ENCODE measurements around the gene THBS2.
"Not testable (repeated sequence)": the region's sequence is repeated elsewhere in the genome, so short reads cannot be mapped to it uniquely, and the experiment has no call there.

The THBS2 gene

DNA sequence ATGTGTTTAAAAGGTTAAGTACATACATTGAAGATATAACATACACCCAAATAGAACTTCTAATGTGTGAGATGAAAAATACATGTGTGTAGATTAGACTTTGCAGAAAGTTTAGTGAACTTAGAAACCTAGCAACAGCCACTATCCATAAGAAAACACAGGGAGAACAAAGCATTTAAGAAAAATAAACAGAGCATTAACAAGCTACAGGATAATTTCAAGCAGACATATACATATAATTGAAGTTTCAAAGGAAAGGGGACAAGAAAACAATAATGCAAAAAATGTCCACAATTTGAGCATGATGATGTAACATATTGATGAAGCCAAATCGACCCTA is 18.2 kb upstream of the THBS2 start:
- DNase-seq (ENCODE audit: low read depth in 2 of 2) = no peak

- DNase-seq (ENCODE audit: low read depth in 2 of 2) = no peak
Measured at GRCh38 chr6:169271158-169271876, 17.7 kb upstream of the THBS2 start.

GRCh38 chr6:169270077-169270380 is 16.4 kb upstream of the THBS2 start:
- not testable (repeated sequence) for DNase-seq (ENCODE audit: low read depth in 2 of 2)

- DNase-seq (ENCODE audit: low read depth in 2 of 2) = no peak
Measured at GRCh38 chr6:169269180-169270076, 15.8 kb upstream of the THBS2 start.

DNA sequence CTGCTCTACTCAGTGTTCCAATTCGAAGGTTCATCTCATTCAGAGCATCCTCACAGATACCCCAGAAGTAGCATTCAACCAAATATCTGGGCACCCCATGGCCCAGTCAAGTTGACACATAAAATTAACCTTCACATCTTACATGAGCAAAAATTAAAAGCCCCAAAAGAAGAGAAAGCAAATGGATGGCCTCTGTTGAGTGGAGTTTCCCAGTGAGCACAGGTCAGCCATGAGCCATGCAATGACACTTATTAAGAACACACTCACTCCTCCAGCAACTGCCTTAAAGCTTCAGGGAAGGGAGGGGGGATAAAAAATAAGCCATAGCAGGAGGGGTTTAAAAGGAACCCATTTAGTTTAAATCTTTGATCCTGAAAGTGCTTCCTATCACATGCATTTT is 14.6 kb upstream of the THBS2 start:
- no peak for DNase-seq (ENCODE audit: low read depth in 2 of 2)

- no peak for DNase-seq (ENCODE audit: low read depth in 2 of 2)
Measured at GRCh38 chr6:169266746-169267591, 13.3 kb upstream of the THBS2 start.

GRCh38 chr6:169266261-169266660 is 12.6 kb upstream of the THBS2 start:
- DNase-seq (ENCODE audit: low read depth in 2 of 2) = no peak

DNA sequence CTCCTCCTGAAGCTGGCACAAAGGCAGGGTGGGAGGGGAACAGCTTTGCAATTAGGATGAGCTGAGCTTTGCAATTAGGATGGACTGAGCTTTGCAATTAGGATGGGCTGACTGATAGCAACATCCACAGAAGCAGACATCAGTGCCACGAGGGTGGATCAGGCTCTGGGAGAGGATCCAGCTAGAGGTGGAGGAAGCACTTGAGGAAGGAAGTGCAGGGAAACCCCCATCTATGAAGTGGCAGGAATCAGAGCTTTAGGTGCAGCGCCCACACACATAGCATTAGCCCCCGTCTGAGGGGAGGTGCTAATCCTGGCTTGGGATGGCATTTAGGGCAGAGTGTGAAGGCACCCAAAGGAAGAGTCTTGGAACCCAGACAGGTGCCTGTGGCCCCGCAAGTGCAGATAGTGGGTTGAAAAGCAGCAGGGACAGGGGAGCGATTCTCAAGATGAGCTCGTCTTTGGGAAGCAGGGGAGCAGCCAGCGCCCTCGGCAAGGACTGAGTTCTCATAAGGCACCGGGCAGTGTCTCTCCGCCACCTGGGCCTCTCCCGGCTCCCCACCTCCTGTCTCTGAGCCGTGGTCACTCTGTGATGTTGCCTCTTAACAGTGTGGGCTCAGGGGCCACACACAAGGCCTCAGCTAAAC is 12.0 kb upstream of the THBS2 start:
- no peak for DNase-seq (ENCODE audit: low read depth in 2 of 2)

DNA sequence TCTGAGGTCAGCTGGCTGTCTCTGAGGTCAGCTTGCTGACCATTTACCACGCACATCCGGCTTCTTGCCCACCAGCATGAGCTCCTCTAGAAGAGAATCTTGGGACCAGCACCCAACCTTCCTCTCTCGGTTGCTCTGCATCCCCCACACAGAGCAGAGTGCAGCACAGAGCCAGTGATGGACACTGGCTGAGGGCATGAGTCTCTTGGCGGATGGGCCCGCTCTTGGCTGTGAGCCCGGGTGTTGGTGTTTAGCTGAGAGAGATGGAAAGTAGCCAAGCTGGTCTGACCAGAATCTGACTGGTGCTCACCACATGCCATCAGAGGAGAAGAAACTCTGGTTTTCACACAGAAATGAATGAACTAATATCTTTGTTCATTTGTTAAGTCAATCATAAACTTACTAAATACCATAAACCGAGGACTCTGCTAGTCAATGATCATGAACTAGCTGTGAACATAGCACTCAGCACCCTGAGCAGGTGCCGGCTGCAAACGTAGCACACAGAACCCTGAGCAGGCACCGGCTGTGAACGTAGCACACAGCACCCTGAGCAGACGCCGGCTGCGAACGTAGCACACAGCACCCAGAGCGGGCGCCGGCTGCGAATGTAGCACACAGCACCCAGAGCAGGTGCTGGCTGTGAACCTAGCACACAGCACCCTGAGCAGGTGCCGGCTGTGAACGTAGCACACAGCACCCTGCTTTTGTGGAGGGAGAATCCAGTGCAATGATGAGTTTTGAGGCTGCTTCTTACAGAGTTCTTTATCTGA is 10.4 kb upstream of the THBS2 start:
- DNase-seq (ENCODE audit: low read depth in 2 of 2) = no peak

DNA sequence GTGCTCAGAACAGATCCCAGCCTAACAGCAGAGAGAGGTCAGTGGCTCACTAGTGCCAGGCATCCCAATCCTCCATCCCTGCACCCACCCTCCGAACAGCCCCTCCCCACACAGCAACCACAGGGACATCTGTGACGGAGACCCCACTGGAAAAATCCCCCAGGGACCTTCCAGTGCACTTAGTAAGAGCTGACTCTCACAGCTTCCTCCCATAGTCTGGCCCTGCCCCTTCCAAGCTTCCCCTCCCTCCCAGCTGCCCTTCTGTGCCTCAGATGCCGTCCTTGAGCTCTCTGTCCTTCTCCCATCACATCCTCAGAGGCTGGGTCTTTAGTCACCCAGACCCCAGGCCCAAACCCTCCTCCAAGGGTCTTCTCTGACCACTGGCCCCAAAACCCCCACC is 9.7 kb upstream of the THBS2 start:
- no peak for DNase-seq (ENCODE audit: low read depth in 2 of 2)

DNA sequence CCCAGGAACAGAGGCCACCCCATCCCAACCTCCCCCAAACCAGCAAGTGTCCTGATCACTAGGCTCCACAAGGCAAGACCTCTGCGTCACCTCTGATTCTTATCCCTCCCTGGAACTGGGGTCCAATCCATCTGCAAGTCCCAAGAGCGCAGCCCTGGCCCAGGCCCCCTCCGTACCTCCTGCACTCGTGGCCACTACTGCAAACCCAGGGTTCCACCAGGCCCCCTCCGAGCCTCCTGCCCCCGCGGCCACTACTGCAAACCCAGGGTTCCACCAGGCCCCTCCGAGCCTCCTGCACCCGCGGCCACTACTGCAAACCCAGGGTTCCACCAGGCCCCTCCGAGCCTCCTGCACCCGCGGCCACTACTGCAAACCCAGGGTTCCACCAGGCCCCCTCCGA is 9.0 kb upstream of the THBS2 start:
- not testable (repeated sequence) for DNase-seq (ENCODE audit: low read depth in 2 of 2)

DNA sequence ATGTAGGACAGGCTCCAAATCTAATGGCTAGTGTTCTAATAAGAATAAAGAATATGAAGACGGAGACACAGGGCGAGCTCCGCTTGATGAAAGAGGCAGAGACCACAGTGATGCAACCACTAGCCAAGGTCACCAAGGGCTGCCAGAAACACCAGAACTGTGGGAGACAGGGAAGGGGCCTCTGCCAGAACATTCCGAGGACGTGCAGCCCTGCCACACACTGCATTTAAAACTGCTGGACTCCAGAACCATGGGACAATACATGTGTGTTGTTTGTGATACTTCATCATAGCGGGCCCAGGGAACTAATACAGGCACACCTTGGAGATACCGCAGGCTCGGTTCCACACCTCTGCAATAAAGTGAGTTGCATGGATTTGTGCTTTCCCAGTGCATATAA is 2.9 kb upstream of the THBS2 start:
- DNase-seq (ENCODE audit: low read depth in 2 of 2) = no peak

DNA sequence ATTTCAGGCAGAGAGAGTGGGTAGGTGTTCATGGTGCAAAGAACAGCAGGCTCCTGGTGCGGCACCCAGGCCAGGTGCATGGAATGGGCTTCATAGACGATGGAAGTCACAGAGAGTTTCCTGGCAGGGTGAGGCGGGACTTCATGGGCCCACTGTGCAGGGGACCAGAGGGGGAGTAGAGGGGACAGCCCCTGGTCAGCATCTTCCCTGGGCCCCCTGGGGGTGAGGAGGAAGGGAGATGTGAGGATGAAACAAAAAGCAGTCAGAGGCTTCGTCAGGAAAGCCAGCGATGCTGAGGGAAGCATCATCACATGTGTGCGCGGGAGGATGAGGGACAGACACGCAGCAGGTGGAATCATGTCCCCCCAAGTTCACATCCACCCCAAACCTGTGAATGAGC is 2.4 kb upstream of the THBS2 start:
- no peak for DNase-seq (ENCODE audit: low read depth in 2 of 2)

GRCh38 chr6:169255643-169256042 is 2.0 kb upstream of the THBS2 start:
- no peak for DNase-seq (ENCODE audit: low read depth in 2 of 2)

GRCh38 chr6:169254456-169255316 is 1.0 kb upstream of the THBS2 start:
- no peak for DNase-seq (ENCODE audit: low read depth in 2 of 2)

DNA sequence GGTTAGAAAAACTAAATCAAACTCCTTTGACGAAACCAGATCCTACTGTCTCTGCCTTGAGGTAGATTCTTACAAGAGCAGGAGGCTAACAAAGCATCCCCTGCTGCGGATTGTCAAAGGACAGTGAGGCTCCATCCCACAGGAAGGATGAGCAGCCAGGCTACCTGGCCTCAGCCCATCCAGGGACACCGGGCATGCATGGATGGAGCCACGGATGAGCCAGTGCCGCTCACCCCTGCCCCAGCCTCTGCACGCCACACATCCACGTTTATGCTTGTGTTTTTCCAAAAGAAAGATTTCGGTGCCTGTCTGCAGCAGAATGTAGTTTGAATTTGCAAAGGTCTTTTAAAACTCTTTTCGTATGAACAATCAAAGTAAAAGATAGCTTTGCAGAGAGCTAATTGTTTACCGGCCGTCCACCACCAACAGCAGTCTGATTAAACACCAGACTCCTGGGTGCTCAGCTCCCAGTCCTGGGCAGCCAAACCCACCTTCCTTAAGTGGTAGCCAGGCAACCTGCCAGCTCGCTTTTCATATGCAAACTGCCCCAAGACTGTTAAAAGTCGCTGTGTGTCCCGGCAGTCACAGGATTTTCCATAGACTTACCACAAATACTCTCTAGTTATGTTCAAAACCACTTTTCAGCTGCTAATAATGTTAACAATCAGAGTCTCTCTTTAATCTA is 999 bp downstream of the THBS2 start:
- no peak for DNase-seq (ENCODE audit: low read depth in 2 of 2)

GRCh38 chr6:169251822-169252504 is 1.7 kb downstream of the THBS2 start:
- DNase-seq (ENCODE audit: low read depth in 2 of 2) = no peak

- DNase-seq (ENCODE audit: low read depth in 2 of 2) = no peak
Measured at GRCh38 chr6:169251371-169251802, 2.3 kb downstream of the THBS2 start.

- DNase-seq (ENCODE audit: low read depth in 2 of 2) = no peak
Measured at GRCh38 chr6:169250660-169251059, 3.0 kb downstream of the THBS2 start.
